Choroid plexus epithelial cell (primary cell): ENCODE measurements around the gene PCDHGA10.

ENCODE experiments used
- DNase-seq: peaks from one replicate; pipeline ENCODE4 v3.0.0-alpha.2; 2010; ENCODE audit warnings: low read depth
- H3K4me3 ChIP-seq: 2 replicates; pipeline ENCODE4 v1.5.1; 2011; ENCODE audit warnings: low read depth, mild to moderate bottlenecking, control low read depth, low read length, moderate library complexity
- CTCF ChIP-seq: conservative IDR thresholded peaks from 2 replicates; pipeline ENCODE4 v1.5.1; 2011; ENCODE audit warnings: low read depth, mild to moderate bottlenecking, control low read depth, inconsistent platforms, low read length, moderate library complexity

Gene PCDHGA10

DNA sequence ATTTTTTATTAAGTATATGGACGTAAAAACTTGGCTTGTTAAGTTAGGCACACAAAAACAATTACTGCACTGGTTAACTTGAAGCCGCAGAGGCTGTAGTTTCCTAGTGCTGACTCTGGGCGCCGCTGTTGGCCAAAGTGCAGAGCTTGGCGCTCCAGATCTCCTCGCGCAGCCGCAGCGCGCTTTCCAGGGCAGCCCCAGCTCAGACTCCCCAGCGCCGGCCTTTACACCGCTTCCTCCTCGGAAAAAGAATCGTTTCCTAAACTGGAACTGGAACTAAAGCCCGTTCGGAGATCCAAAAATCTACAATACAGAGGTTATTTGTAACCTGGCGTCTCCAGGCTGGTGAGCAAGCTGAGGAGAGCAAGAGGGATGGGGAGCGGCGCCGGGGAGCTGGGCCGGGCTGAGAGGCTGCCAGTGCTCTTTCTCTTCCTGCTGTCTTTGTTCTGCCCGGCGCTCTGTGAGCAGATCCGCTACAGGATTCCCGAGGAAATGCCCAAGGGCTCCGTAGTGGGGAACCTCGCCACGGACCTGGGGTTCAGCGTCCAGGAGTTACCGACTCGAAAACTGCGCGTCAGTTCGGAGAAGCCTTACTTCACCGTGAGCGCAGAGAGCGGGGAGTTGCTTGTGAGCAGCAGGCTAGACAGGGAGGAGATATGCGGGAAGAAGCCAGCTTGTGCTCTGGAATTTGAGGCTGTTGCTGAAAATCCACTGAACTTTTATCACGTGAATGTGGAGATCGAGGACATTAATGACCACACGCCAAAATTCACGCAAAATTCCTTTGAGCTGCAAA is 14.8 kb upstream of the PCDHGA10 start, which contains the start of gene PCDHGB5:
TSS of gene PCDHGB5 (plus strand) at position 192 of the 796 bp plus-strand sequence. CDS start at position 373, 181 bp downstream.
- peak; percentile 68 for DNase-seq
- peak; percentile 67 for TF ChIP-seq CTCF
- H3K4me3 ChIP-seq: peak within 1 kb of the TSS; percentile 49

- no peak overlapping the region for H3K4me3 ChIP-seq
- no peak for DNase-seq
- no peak for TF ChIP-seq CTCF
Measured at GRCh38 chr5:141398608-141399007, 14.2 kb upstream of the PCDHGA10 start.

GRCh38 chr5:141399555-141400258 is 13.1 kb upstream of the PCDHGA10 start:
- TF ChIP-seq CTCF: no peak
- no peak overlapping the region for H3K4me3 ChIP-seq
- DNase-seq: no peak

- DNase-seq: peak; percentile 43
- TF ChIP-seq CTCF: peak; percentile 52
- peak within 1 kb of the TSS; percentile 38 for H3K4me3 ChIP-seq
Measured at GRCh38 chr5:141402553-141403243, 10.1 kb upstream of the PCDHGA10 start, which contains the start of gene PCDHGA9. Gene PCDHGA9 (plus strand): TSS chr5:141402778. CDS start chr5:141402953, 175 bp downstream.

- no peak overlapping the region for H3K4me3 ChIP-seq
- TF ChIP-seq CTCF: no peak
- no peak for DNase-seq
Measured at GRCh38 chr5:141403387-141403786, 9.4 kb upstream of the PCDHGA10 start.

DNA sequence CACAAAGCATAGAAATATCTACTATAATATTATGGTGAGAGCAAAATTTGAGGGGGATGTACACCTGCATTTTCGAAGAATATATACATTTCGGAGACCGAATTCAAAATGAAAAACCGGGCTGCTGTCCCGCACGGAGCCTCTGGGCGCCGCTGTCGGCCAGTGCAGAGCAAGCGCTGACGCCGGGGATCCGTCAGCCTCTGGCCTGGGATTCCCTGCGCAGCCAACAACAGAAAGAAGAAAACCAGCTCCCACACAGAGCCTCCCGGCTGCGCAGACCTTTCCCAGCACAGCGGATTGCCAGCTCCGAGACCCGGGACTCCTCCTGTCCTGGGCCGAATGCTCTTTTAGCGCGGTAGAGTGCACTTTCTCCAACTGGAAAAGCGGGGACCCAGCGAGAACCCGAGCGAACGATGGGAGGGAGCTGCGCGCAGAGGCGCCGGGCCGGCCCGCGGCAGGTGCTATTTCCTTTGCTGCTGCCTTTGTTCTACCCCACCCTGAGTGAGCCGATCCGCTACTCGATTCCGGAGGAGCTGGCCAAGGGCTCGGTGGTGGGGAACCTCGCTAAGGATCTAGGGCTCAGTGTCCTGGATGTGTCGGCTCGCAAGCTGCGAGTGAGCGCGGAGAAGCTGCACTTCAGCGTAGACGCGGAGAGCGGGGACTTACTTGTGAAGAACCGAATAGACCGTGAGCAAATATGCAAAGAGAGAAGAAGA is 4.8 kb upstream of the PCDHGA10 start, which contains the start of gene PCDHGB6:
TSS of gene PCDHGB6 (plus strand) at position 232 of the 716 bp plus-strand sequence. CDS start at position 414, 182 bp downstream.
- peak; percentile 50 for DNase-seq
- peak within 1 kb of the TSS; percentile 40 for H3K4me3 ChIP-seq
- TF ChIP-seq CTCF: peak; percentile 65
